ENCODE results near the gene KRT85.

GRCh38 chr12:52398176-52398575, 30.9 kb upstream of the KRT85 start:
- no peak for TF ChIP-seq CTCF (IDR thresholded peaks at IDR 0.05)
- TF ChIP-seq EZH2 (IDR thresholded peaks at IDR 0.05; ENCODE audit: borderline replicate concordance, insufficient read depth, low read depth, low read length, poor library complexity, severe bottlenecking), result no peak

Data from B cell (primary cell).